ENCODE measurements around the gene NOS1. TPM values are rescaled to one million over a fixed set of nuclear protein-coding genes. Genes with fewer than 3 reads are reported as not detected.
"Not testable (repeated sequence)": the region's sequence is repeated elsewhere in the genome, so short reads cannot be mapped to it uniquely, and the experiment has no call there.

NOS1 gene
- polyA plus RNA-seq, 1 donor from 2014 or later: not detected

DNA sequence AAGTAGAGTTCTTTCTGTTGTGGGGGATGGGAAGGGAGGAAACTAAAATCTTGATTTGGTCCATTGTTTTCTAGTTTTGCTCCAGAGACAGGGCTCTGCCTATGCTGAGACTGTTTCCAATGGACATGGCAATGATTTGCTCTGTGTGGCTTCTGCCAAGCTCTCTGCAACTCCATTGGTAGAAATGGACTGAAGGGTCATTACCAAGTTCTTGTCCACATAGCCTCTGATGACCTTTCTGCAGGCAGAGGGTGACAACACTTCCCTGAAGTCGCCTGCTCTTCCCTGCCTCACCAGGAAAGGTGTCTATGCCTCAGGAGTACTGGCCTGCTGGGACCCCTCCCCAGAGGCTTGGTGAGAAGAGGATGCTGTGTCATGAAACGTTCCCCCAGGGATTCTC lies 39.5 kb upstream of the NOS1 start:
- TF ChIP-seq SMC3 (conservative IDR thresholded peaks at IDR 0.05; ENCODE audit: poor library complexity) (no peak), POLR2AphosphoS5 (IDR thresholded peaks at IDR 0.05) (no peak), EP300 (conservative IDR thresholded peaks at IDR 0.05; ENCODE audit: poor library complexity, severe bottlenecking) (no peak)

DNA sequence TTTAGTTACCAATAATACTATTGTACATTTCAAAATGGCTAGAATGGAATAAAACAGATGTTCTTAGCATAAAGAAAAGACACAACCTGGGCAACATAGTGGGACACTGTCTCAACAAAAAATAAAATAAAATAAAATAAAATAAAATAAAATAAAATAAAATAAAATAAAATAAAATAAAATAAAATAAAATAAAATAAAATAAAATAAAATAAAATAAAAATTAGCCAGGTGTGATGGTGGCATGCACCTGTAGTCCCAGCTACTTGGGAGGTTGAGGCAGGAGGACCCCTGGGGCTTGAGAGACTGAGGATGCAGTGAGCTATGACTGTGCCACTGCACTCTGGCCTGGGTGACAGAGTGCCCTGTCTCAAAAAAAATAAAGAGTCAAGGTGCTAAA lies 37.1 kb upstream of the NOS1 start:
- not testable (repeated sequence) for H2AFZ ChIP-seq (ENCODE audit: low read depth, low read length); H3K4me3 ChIP-seq (ENCODE audit: low read length); H3F3A ChIP-seq (ENCODE audit: insufficient read depth, low read length, poor library complexity, severe bottlenecking); H4K20me1 ChIP-seq (ENCODE audit: insufficient read depth); H3K27me3 ChIP-seq (ENCODE audit: insufficient read depth, low read depth, low read length); H3K4me2 ChIP-seq (ENCODE audit: low read length); H3K9me3 ChIP-seq (ENCODE audit: low read length); H3K27ac ChIP-seq (ENCODE audit: low read length); H3K79me2 ChIP-seq (replicated peaks; ENCODE audit: insufficient read depth, low read length); H3K36me3 ChIP-seq (ENCODE audit: insufficient read depth, low read length); H3K9me2 ChIP-seq (ENCODE audit: insufficient read depth, low read length); H3K9ac ChIP-seq (ENCODE audit: low read length)

More for the DNA sequence above, 39.5 kb upstream of the NOS1 start:
- H3K27ac ChIP-seq (ENCODE audit: low read length): no peak overlapping the region
- H3K9me2 ChIP-seq (ENCODE audit: insufficient read depth, low read length): no peaks in the 10 kb centered on the region
- no peak overlapping the region for H3K4me3 ChIP-seq (ENCODE audit: low read length)
- no peaks in the 10 kb centered on the region for H3K27me3 ChIP-seq (ENCODE audit: insufficient read depth, low read depth, low read length)
- no peak overlapping the region for H3K9ac ChIP-seq (ENCODE audit: low read length)
- no peak overlapping the region for H2AFZ ChIP-seq (ENCODE audit: low read depth, low read length)
- no peaks in the 10 kb centered on the region for H4K20me1 ChIP-seq (ENCODE audit: insufficient read depth)
- H3K9me3 ChIP-seq (ENCODE audit: low read length): no peaks in the 10 kb centered on the region
- H3F3A ChIP-seq (ENCODE audit: insufficient read depth, low read length, poor library complexity, severe bottlenecking): no peaks in the 10 kb centered on the region
- H3K79me2 ChIP-seq (replicated peaks; ENCODE audit: insufficient read depth, low read length): no peaks in the 10 kb centered on the region
- no peak overlapping the region for H3K4me2 ChIP-seq (ENCODE audit: low read length)
- no peaks in the 10 kb centered on the region for H3K36me3 ChIP-seq (ENCODE audit: insufficient read depth, low read length)

DNA sequence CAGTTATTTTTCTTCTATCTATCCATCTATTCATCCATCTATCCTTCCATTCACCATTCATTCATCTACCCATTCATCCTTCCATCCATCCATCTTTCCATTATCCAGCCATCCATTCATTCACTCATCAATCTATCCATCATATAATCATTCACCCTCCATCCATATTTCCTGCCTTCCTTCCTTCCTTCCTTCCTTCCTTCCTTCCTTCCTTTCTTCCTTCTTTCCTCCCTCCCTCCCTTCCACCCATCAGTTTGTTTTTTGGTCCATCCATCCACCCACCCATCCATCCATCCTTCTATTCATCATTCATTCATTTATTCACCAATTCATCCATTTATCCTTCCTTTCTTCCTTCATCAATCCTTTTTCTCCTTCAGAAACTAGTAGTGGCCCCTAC lies 34.3 kb upstream of the NOS1 start:
- no peak overlapping the region for H3K4me2 ChIP-seq (ENCODE audit: low read length)

DNA sequence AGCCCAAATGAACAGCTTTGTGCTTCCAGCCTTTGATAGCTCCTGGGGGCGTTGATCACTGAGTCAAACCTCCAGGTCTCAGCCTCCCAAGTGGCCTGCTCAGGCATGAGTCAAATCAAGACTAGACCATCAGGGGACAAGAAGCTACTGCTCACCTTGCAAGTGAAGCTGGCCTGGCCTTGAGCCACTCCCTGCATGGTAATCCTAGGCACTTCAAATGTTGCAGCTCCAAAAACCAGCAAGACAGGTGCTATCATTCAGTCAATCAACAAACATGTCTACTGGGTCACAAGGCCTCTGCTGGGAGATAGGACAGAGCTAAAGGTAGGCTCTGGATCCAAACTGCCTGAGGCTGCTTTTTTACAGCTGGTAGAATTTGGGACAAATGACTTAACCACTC lies 33.1 kb upstream of the NOS1 start:
- Histone ChIP-seq H3K27me3 (ENCODE audit: insufficient read depth, low read depth, low read length) (no peaks in the 10 kb centered on the region), H3K27ac (ENCODE audit: low read length) (no peak overlapping the region), H3K9ac (ENCODE audit: low read length) (no peak overlapping the region), H4K20me1 (ENCODE audit: insufficient read depth) (no peaks in the 10 kb centered on the region), H3K79me2 (replicated peaks; ENCODE audit: insufficient read depth, low read length) (no peaks in the 10 kb centered on the region), H3K36me3 (ENCODE audit: insufficient read depth, low read length) (no peaks in the 10 kb centered on the region), H3K9me2 (ENCODE audit: insufficient read depth, low read length) (no peaks in the 10 kb centered on the region), H3K9me3 (ENCODE audit: low read length) (no peaks in the 10 kb centered on the region), H3K4me3 (ENCODE audit: low read length) (no peak overlapping the region), H3F3A (ENCODE audit: insufficient read depth, low read length, poor library complexity, severe bottlenecking) (no peaks in the 10 kb centered on the region), H3K4me2 (ENCODE audit: low read length) (no peak overlapping the region), H2AFZ (ENCODE audit: low read depth, low read length) (no peak overlapping the region)
- no peak for TF ChIP-seq TAF1 (IDR thresholded peaks at IDR 0.05; ENCODE audit: low read depth)

More for the DNA sequence above, 34.3 kb upstream of the NOS1 start:
- no peak overlapping the region for H3K4me3 ChIP-seq (ENCODE audit: low read length)
- no peaks in the 10 kb centered on the region for H3F3A ChIP-seq (ENCODE audit: insufficient read depth, low read length, poor library complexity, severe bottlenecking)
- H3K27ac ChIP-seq (ENCODE audit: low read length): no peak overlapping the region
- no peaks in the 10 kb centered on the region for H3K79me2 ChIP-seq (replicated peaks; ENCODE audit: insufficient read depth, low read length)
- no peaks in the 10 kb centered on the region for H3K9me3 ChIP-seq (ENCODE audit: low read length)
- no peaks in the 10 kb centered on the region for H4K20me1 ChIP-seq (ENCODE audit: insufficient read depth)
- no peak overlapping the region for H3K9ac ChIP-seq (ENCODE audit: low read length)
- no peaks in the 10 kb centered on the region for H3K36me3 ChIP-seq (ENCODE audit: insufficient read depth, low read length)
- TF ChIP-seq, protein P1, sequence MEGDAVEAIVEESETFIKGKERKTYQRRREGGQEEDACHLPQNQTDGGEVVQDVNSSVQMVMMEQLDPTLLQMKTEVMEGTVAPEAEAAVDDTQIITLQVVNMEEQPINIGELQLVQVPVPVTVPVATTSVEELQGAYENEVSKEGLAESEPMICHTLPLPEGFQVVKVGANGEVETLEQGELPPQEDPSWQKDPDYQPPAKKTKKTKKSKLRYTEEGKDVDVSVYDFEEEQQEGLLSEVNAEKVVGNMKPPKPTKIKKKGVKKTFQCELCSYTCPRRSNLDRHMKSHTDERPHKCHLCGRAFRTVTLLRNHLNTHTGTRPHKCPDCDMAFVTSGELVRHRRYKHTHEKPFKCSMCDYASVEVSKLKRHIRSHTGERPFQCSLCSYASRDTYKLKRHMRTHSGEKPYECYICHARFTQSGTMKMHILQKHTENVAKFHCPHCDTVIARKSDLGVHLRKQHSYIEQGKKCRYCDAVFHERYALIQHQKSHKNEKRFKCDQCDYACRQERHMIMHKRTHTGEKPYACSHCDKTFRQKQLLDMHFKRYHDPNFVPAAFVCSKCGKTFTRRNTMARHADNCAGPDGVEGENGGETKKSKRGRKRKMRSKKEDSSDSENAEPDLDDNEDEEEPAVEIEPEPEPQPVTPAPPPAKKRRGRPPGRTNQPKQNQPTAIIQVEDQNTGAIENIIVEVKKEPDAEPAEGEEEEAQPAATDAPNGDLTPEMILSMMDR (IDR thresholded peaks at IDR 0.05; ENCODE audit: poor library complexity, severe bottlenecking): no peak
- TF ChIP-seq TAF1 (IDR thresholded peaks at IDR 0.05; ENCODE audit: low read depth): no peak
- no peak for TF ChIP-seq SMC3 (conservative IDR thresholded peaks at IDR 0.05; ENCODE audit: poor library complexity)
- no peak overlapping the region for H2AFZ ChIP-seq (ENCODE audit: low read depth, low read length)
- H3K27me3 ChIP-seq (ENCODE audit: insufficient read depth, low read depth, low read length): no peaks in the 10 kb centered on the region
- no peaks in the 10 kb centered on the region for H3K9me2 ChIP-seq (ENCODE audit: insufficient read depth, low read length)
